Breast epithelium (tissue), 4 donors: ENCODE data around the gene ATXN1. TPM values are rescaled to one million over a fixed set of nuclear protein-coding genes. Genes with fewer than 3 reads are reported as not detected.

ENCODE experiments used
- DNase-seq, 2 donors: peaks; one replicate each; pipeline ENCODE4 v3.0.0-alpha.2; 2019; ENCODE audit warnings: low spot score in 2 of 2
- H3K27ac ChIP-seq, 2 donors: fragments of 200-600 bp; sonication (generic) in 1 of 2; one replicate each; pipeline ENCODE4 v1.5.1; 2016 to 2019; ENCODE audit warnings: mild to moderate bottlenecking in 1 of 2
- H3K27me3 ChIP-seq, 2 donors: fragments of 200-600 bp; sonication (generic) in 1 of 2; one replicate each; pipeline versions ENCODE4 v1.5.1 to v1.6.0; 2017 to 2019; ENCODE audit warnings: control low read depth in 1 of 2, mild to moderate bottlenecking in 1 of 2
- H3K36me3 ChIP-seq: fragments of 200-600 bp; one replicate; pipeline ENCODE4 v1.5.1; 2019
- H3K4me1 ChIP-seq, 2 donors: fragments of 200-600 bp; sonication (generic); one replicate each; pipeline ENCODE4 v1.5.1; 2016 to 2019; ENCODE audit warnings: control low read depth in 1 of 2
- H3K4me3 ChIP-seq, 3 donors: fragments of 200-600 bp; sonication (generic); 1 replicate in 2 of 3; 2 replicates in 1 of 3; pipeline ENCODE4 v1.5.1; 2016 to 2019; ENCODE audit warnings: mild to moderate bottlenecking in 3 of 3, moderate library complexity in 2 of 3
- H3K9me3 ChIP-seq, 2 donors: fragments of 200-600 bp; sonication (generic) in 1 of 2; one replicate each; pipeline ENCODE4 v1.5.1; 2016 to 2019; ENCODE audit warnings: control low read depth in 1 of 2
- CTCF ChIP-seq, 3 donors: fragments of 450-650 bp; IDR thresholded peaks; one replicate each; pipeline ENCODE4 v1.5.1; 2016 to 2017; ENCODE audit warnings: antibody characterized with exemption in 3 of 3, mild to moderate bottlenecking in 3 of 3, moderate library complexity in 3 of 3
- POLR2A ChIP-seq: fragments of 450-650 bp; IDR thresholded peaks from one replicate; pipeline ENCODE4 v1.6.1; 2016; ENCODE audit warnings: antibody characterized with exemption, mild to moderate bottlenecking, moderate library complexity
- POLR2AphosphoS5 ChIP-seq, 3 donors: sonication (generic); formaldehyde crosslinking; IDR thresholded peaks; one replicate each; pipeline ENCODE4 v1.6.1; 2017; ENCODE audit warnings: antibody characterized with exemption in 3 of 3
- intact Hi-C: fragments of 100-400 bp; cut with DNase I; formaldehyde crosslinking; loops from one replicate; pipeline ENCODE4 v1.15.1; 2023; ENCODE audit warnings: low total_unique reads
- total RNA-seq, 3 donors: library from RNA; depleted of rRNA; stranded (reverse); fragments of >200 nt; gene quantifications; one replicate each; pipeline ENCODE4 v1.1.0, GENCODE V29; 2016

The ATXN1 gene
- total RNA-seq, 3 donors from 2014 or later: 26.7 to 63.2 (median 37.4) TPM

GRCh38 chr6:16450821-16451220 lies 310.4 kb downstream of the ATXN1 start:
- intact Hi-C loops: no loop called here
- no peak overlapping the region for H3K4me3 ChIP-seq
- H3K27ac ChIP-seq: no peak overlapping the region
- no peaks in the 10 kb centered on the region for H3K27me3 ChIP-seq
- H3K36me3 ChIP-seq: no peaks in the 10 kb centered on the region
- no peak for DNase-seq
- peaks cover 0 to 3% of the 10 kb centered on the region in 2 donors for H3K4me1 ChIP-seq
- no peak for TF ChIP-seq POLR2A
- H3K9me3 ChIP-seq: peaks cover 0 to under 1% of the 10 kb centered on the region in 2 donors

GRCh38 chr6:16450285-16450684 lies 311.0 kb downstream of the ATXN1 start:
- no peak for DNase-seq
- H3K4me1 ChIP-seq: peaks cover 0 to 3% of the 10 kb centered on the region in 2 donors
- no peak overlapping the region for H3K27ac ChIP-seq
- intact Hi-C loops: no loop called here
- no peak for TF ChIP-seq POLR2A
- no peak for TF ChIP-seq CTCF (IDR thresholded peaks at IDR 0.05)
- no peak for TF ChIP-seq POLR2AphosphoS5 (IDR thresholded peaks at IDR 0.05)
- H3K4me3 ChIP-seq: no peak overlapping the region
- no peaks in the 10 kb centered on the region for H3K27me3 ChIP-seq
- no peaks in the 10 kb centered on the region for H3K36me3 ChIP-seq
- no peaks in the 10 kb centered on the region for H3K9me3 ChIP-seq

GRCh38 chr6:16446273-16446672 lies 315.0 kb downstream of the ATXN1 start:
- Histone ChIP-seq H3K4me1 (no peaks in the 10 kb centered on the region), H3K27me3 (no peaks in the 10 kb centered on the region), H3K9me3 (no peaks in the 10 kb centered on the region), H3K27ac (no peak overlapping the region), H3K4me3 (no peak overlapping the region), H3K36me3 (no peaks in the 10 kb centered on the region)
- DNase-seq: no peak
- intact Hi-C loops: no loop called here
- TF ChIP-seq CTCF (IDR thresholded peaks at IDR 0.05) (no peak), POLR2A (no peak), POLR2AphosphoS5 (IDR thresholded peaks at IDR 0.05) (no peak)

GRCh38 chr6:16442031-16442430 lies 319.2 kb downstream of the ATXN1 start:
- Histone ChIP-seq H3K9me3 (no peaks in the 10 kb centered on the region), H3K27me3 (no peaks in the 10 kb centered on the region), H3K4me3 (no peak overlapping the region), H3K27ac (no peak overlapping the region), H3K36me3 (no peaks in the 10 kb centered on the region), H3K4me1 (no peaks in the 10 kb centered on the region)
- DNase-seq: no peak
- no peak for TF ChIP-seq POLR2AphosphoS5 (IDR thresholded peaks at IDR 0.05)
- TF ChIP-seq CTCF (IDR thresholded peaks at IDR 0.05): no peak
- TF ChIP-seq POLR2A: no peak
- intact Hi-C loops: no loop called here

- DNase-seq: no peak
- H3K27me3 ChIP-seq: no peaks in the 10 kb centered on the region
- H3K27ac ChIP-seq: no peak overlapping the region
- no peaks in the 10 kb centered on the region for H3K9me3 ChIP-seq
- H3K36me3 ChIP-seq: no peaks in the 10 kb centered on the region
- TF ChIP-seq POLR2AphosphoS5 (IDR thresholded peaks at IDR 0.05): no peak
- no peak for TF ChIP-seq POLR2A
- no peak for TF ChIP-seq CTCF (IDR thresholded peaks at IDR 0.05)
- intact Hi-C loops: no loop called here
- no peaks in the 10 kb centered on the region for H3K4me1 ChIP-seq
- H3K4me3 ChIP-seq: no peak overlapping the region
These were observed 320.0 kb downstream of the ATXN1 start for GRCh38 chr6:16441262-16441661.

GRCh38 chr6:16440636-16441212 lies 320.5 kb downstream of the ATXN1 start:
- Histone ChIP-seq H3K9me3 (no peaks in the 10 kb centered on the region), H3K36me3 (no peaks in the 10 kb centered on the region), H3K27ac (no peak overlapping the region), H3K4me3 (no peak overlapping the region), H3K27me3 (no peaks in the 10 kb centered on the region), H3K4me1 (no peaks in the 10 kb centered on the region)
- no peak for DNase-seq
- intact Hi-C loops: no loop called here
- TF ChIP-seq POLR2A: no peak
- TF ChIP-seq CTCF (IDR thresholded peaks at IDR 0.05): no peak
- no peak for TF ChIP-seq POLR2AphosphoS5 (IDR thresholded peaks at IDR 0.05)
